ENCODE results near the gene FAM171A1. TPM values are rescaled to one million over a fixed set of nuclear protein-coding genes. Genes with fewer than 3 reads are reported as not detected.

The FAM171A1 gene
- total RNA-seq, 1 donor from 2014 or later = 27.7 TPM

GRCh38 chr10:15197276-15197675, 173.8 kb downstream of the FAM171A1 start:
- Histone ChIP-seq H3K4me1 (no peaks in the 10 kb centered on the region), H3K36me3 (no peaks in the 10 kb centered on the region), H3K27me3 (no peaks in the 10 kb centered on the region), H3K4me3 (no peak overlapping the region), H3K9me3 (no peaks in the 10 kb centered on the region), H3K27ac (no peak overlapping the region)
- no peak for TF ChIP-seq CTCF (IDR thresholded peaks at IDR 0.05)
- intact Hi-C loops (cut with DNase I) = no loop called here
- no peak for DNase-seq (ENCODE audit: low spot score in 2 of 2)

GRCh38 chr10:15196021-15196834, 174.9 kb downstream of the FAM171A1 start:
- intact Hi-C loops (cut with DNase I) = no loop called here
- Histone ChIP-seq H3K9me3 (no peaks in the 10 kb centered on the region), H3K4me3 (no peak overlapping the region), H3K4me1 (no peaks in the 10 kb centered on the region), H3K27ac (no peak overlapping the region), H3K27me3 (no peaks in the 10 kb centered on the region), H3K36me3 (no peaks in the 10 kb centered on the region)
- TF ChIP-seq CTCF (IDR thresholded peaks at IDR 0.05) = no peak
- DNase-seq (ENCODE audit: low spot score in 2 of 2) = no peak

GRCh38 chr10:15189133-15189885, 181.8 kb downstream of the FAM171A1 start:
- no peak for DNase-seq (ENCODE audit: low spot score in 2 of 2)
- Histone ChIP-seq H3K4me1 (no peaks in the 10 kb centered on the region), H3K27ac (no peak overlapping the region), H3K27me3 (no peaks in the 10 kb centered on the region), H3K4me3 (no peak overlapping the region), H3K9me3 (no peaks in the 10 kb centered on the region), H3K36me3 (no peaks in the 10 kb centered on the region)
- intact Hi-C loops (cut with DNase I) = no loop called here
- TF ChIP-seq CTCF (IDR thresholded peaks at IDR 0.05) = no peak

DNA sequence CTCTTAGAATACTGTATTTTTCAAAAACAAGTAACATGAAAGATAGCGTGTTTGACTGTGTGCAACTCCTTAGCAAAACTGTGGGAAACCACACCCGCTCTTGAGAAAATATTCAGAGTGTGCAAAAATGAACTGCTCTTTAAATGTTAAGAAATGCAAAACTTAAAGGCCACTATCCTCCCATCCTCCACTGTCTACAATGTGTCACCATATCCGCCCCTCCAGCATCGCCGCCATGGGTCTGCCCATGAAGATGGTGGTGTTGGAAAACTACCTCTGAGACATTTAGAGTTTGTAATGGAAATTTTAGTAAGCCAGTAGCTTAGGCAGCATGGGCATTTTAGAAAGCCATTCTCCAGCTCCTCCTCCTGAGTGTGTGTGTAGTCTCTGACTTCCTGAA, 182.5 kb downstream of the FAM171A1 start:
- DNase-seq (ENCODE audit: low spot score in 2 of 2) = no peak
- intact Hi-C loops (cut with DNase I) = no loop called here
- no peak for TF ChIP-seq CTCF (IDR thresholded peaks at IDR 0.05)

DNA sequence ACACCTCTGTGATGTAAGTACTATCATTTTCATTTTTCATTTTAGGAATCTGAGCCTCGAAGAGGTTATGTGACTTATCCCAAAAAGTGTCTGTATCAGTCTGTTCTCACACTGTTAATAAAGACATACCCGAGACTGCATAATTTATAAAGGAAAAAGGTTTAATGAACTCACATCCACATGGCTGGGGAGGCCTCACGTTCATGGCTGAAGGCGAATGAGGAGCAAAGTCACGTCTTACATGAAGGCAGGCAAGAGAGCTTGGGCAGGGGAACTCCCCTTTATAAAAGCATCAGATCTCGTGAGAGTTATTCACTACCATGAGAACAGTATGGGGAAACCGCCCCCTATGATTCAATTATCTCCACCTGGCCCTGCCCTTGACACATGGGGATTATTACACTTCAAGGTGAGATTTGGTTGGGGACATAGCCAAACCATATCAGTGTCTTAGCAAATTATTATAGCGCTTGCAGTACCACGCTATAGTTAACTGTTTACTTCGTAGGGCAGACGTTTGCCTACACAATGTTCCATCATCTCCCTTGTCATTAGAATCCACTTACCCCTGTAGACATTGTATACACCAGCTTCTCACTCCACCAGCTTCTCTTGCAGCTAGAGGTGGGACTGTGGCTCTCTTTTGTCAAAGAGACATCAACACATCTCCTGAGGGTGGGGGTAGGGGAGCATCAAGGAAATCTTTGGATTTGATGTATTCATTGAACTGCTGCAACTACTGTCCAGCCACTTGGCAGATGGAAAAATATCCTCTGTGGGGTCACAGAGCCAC, 187.2 kb downstream of the FAM171A1 start:
- Histone ChIP-seq H3K36me3 (no peaks in the 10 kb centered on the region), H3K4me3 (no peak overlapping the region), H3K9me3 (no peaks in the 10 kb centered on the region), H3K4me1 (no peaks in the 10 kb centered on the region), H3K27me3 (no peaks in the 10 kb centered on the region), H3K27ac (no peak overlapping the region)
- intact Hi-C loops (cut with DNase I) = no loop called here
- DNase-seq (ENCODE audit: low spot score in 2 of 2) = no peak
- TF ChIP-seq CTCF (IDR thresholded peaks at IDR 0.05) = no peak

More for the DNA sequence above, 182.5 kb downstream of the FAM171A1 start:
- Histone ChIP-seq H3K36me3 (no peaks in the 10 kb centered on the region), H3K4me1 (no peaks in the 10 kb centered on the region), H3K4me3 (no peak overlapping the region), H3K9me3 (no peaks in the 10 kb centered on the region), H3K27me3 (no peaks in the 10 kb centered on the region), H3K27ac (no peak overlapping the region)

Data from ascending aorta (tissue), 2 donors.